Ishikawa (cell line): ENCODE measurements around the gene LAD1.

ENCODE experiments used
- CEBPB ChIP-seq: IDR thresholded peaks from 2 replicates; pipeline ENCODE4 v1.6.1; 2012
- CREB1 ChIP-seq: IDR thresholded peaks from 2 replicates; pipeline ENCODE4 v1.6.1; 2012; ENCODE audit warnings: low read depth
- EGR1 ChIP-seq: IDR thresholded peaks from 2 replicates; pipeline ENCODE4 v1.6.1; 2012
- EP300 ChIP-seq: IDR thresholded peaks from 2 replicates; pipeline ENCODE4 v1.6.1; 2012; ENCODE audit warnings: borderline replicate concordance
- FOXM1 ChIP-seq: IDR thresholded peaks from 2 replicates; pipeline ENCODE4 v1.6.1; 2012; ENCODE audit warnings: low read depth, borderline replicate concordance
- NFIC ChIP-seq: IDR thresholded peaks from 2 replicates; pipeline ENCODE4 v1.6.1; 2012
- RAD21 ChIP-seq: IDR thresholded peaks from 2 replicates; pipeline ENCODE4 v1.6.1; 2012; ENCODE audit warnings: low read depth
- TAF1 ChIP-seq: IDR thresholded peaks from 2 replicates; pipeline ENCODE4 v1.6.1; 2012; ENCODE audit warnings: low read depth, mild to moderate bottlenecking
- TCF12 ChIP-seq: IDR thresholded peaks from 2 replicates; pipeline ENCODE4 v1.6.1; 2012; ENCODE audit warnings: low read depth
- TEAD4 ChIP-seq: IDR thresholded peaks from 2 replicates; pipeline ENCODE4 v1.6.1; 2012
- YY1 ChIP-seq: IDR thresholded peaks from 2 replicates; pipeline ENCODE4 v1.6.1; 2012; ENCODE audit warnings: low read depth
- ZBTB7A ChIP-seq: IDR thresholded peaks from 2 replicates; pipeline ENCODE4 v1.6.1; 2012; ENCODE audit warnings: low read depth
- TF ChIP-seq, protein P1 (sequence below): IDR thresholded peaks from 2 replicates; pipeline ENCODE4 v1.6.1; 2012
- TF ChIP-seq, protein P2 (sequence below): IDR thresholded peaks from 2 replicates; pipeline ENCODE4 v1.6.1; 2012
- TF ChIP-seq, protein P3 (sequence below): IDR thresholded peaks from 2 replicates; pipeline ENCODE4 v1.6.1; 2012; ENCODE audit warnings: low read depth, mild to moderate bottlenecking

The LAD1 gene

DNA sequence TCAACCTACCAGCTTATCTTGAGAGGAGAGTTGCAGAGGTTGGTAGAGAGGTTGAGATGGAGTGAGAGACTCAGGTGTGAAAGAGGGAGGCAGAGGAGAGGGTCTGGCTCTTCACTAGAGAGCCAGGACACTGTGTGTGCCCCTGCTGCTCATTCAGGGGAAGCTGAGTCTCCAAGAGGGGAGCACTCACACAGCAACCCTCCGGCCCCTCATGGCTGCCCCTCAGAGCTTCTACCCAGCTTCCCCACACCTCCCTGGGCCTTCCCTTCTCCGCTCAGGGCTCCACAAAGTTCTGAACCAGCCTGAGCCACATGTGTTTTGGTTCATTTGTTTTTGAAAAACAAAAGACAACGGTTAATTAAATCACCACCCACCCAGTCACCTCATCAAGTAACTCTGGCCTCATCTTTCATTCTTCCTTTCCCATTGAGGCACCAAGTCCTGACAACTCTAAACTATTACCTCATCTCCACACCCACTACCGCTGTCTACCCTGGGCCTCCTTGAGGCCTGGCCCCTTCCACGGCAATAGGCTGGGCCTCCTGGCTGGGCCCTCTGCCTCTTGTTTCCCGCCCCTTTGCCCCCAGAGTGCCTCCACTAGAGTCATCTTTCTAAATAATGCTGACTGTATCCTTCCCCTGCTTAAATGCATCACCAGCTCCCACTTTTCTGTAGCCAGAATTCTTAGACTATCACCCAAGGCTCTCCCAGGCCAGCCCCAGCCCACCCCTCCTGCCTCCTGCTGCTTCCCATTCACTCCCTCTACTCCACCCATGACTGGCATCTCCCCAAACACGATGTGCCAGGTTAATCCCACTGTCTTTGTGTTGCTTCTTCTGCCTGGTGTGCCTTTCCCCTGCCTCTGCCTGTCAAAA, 54.7 kb downstream of the LAD1 start:
- TF ChIP-seq YY1 (no peak), TEAD4 (no peak), CEBPB (no peak), EGR1 (no peak), NFIC (no peak), CREB1 (no peak)
- TF ChIP-seq, protein P1, sequence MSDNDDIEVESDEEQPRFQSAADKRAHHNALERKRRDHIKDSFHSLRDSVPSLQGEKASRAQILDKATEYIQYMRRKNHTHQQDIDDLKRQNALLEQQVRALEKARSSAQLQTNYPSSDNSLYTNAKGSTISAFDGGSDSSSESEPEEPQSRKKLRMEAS: no peak

DNA sequence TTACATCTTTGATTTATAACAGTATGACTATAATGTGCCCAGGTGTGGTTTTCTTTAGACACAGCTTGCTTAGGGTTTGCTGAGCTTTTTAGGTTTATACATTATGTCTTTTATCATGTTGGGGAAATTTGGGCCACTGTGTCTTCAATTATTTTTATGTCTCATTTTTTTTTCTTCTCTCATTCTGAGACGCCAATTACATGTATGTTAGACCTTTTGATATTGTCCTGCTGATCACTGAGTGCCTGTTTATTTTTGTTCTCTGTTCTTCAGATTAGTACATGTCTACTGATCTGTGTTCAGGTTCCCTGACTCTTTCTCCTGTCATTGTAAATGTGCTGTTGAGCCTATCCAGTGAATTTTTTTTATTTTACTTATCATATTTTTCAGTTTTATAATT, 57.7 kb downstream of the LAD1 start:
- TF ChIP-seq, protein P2, sequence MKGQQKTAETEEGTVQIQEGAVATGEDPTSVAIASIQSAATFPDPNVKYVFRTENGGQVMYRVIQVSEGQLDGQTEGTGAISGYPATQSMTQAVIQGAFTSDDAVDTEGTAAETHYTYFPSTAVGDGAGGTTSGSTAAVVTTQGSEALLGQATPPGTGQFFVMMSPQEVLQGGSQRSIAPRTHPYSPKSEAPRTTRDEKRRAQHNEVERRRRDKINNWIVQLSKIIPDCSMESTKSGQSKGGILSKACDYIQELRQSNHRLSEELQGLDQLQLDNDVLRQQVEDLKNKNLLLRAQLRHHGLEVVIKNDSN: no peak
- TF ChIP-seq TAF1: no peak
- no peak for TF ChIP-seq YY1
- TF ChIP-seq TEAD4: no peak
- no peak for TF ChIP-seq CEBPB
- TF ChIP-seq ZBTB7A: no peak
- TF ChIP-seq EGR1: no peak
- TF ChIP-seq RAD21: no peak
- TF ChIP-seq EP300: no peak
- TF ChIP-seq NFIC: no peak
- TF ChIP-seq, protein P1: no peak
- TF ChIP-seq, protein P3, sequence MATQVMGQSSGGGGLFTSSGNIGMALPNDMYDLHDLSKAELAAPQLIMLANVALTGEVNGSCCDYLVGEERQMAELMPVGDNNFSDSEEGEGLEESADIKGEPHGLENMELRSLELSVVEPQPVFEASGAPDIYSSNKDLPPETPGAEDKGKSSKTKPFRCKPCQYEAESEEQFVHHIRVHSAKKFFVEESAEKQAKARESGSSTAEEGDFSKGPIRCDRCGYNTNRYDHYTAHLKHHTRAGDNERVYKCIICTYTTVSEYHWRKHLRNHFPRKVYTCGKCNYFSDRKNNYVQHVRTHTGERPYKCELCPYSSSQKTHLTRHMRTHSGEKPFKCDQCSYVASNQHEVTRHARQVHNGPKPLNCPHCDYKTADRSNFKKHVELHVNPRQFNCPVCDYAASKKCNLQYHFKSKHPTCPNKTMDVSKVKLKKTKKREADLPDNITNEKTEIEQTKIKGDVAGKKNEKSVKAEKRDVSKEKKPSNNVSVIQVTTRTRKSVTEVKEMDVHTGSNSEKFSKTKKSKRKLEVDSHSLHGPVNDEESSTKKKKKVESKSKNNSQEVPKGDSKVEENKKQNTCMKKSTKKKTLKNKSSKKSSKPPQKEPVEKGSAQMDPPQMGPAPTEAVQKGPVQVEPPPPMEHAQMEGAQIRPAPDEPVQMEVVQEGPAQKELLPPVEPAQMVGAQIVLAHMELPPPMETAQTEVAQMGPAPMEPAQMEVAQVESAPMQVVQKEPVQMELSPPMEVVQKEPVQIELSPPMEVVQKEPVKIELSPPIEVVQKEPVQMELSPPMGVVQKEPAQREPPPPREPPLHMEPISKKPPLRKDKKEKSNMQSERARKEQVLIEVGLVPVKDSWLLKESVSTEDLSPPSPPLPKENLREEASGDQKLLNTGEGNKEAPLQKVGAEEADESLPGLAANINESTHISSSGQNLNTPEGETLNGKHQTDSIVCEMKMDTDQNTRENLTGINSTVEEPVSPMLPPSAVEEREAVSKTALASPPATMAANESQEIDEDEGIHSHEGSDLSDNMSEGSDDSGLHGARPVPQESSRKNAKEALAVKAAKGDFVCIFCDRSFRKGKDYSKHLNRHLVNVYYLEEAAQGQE: no peak
- no peak for TF ChIP-seq FOXM1
- TF ChIP-seq TCF12: no peak
- no peak for TF ChIP-seq CREB1

DNA sequence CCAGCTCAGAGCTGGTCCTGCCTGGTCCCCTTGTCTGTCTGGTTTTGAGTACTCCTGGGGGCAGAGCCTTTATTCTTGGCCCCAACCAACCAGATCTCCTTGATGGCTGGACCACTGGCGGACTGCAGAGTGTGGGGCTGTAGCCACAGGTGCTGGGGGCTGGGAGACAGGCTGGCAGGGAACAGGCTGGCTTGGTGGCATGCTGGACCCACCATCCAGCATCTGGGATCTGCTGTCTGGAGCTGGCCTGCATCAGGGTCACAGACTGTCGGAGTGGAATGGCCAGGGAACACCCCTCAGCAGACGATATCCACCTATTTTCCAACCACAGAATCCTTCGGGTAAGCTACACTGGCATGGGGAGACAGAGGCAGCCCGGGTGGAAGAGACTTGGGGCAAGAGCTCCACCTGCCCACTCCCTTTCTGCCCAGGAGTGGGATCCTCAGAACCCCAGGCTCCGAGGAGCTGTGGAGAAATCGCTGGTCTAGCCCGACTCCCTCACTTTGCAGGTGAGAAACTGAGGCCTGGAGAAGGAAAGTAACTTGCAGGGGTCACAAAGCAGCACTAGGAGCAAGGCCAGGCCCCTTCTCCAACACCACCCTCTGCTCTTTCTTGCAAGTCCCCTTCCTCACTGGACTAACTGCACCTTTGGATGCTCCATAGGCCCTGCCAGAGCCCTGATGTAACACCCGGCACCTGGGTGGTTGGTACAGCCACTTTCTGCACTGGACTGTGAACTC, 62.2 kb downstream of the LAD1 start:
- no peak for TF ChIP-seq TAF1

DNA sequence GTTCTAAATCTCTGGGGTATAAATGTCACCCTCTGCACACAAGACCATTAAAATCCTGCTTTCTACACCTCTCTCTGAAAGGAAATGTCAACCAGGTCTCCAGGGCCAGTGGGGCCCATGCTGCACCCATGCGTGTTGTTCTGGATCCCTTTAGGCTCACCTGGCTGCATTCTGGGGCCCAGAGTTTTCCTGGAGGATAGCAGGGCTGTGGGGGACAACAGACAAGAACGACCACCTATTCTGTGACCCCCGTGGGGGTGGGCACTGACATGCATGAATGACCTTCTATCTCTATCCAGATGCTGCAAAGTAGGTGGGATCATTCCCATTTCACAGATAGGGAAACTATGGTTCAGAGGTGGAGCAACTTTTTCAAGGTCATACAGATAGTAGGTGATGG, 63.2 kb downstream of the LAD1 start:
- TF ChIP-seq NFIC (no peak), TCF12 (no peak), CREB1 (no peak), EP300 (no peak), TAF1 (no peak), RAD21 (no peak), EGR1 (no peak), YY1 (no peak), FOXM1 (no peak), CEBPB (no peak), TEAD4 (no peak), ZBTB7A (no peak)
- TF ChIP-seq, protein P3: no peak
- TF ChIP-seq, protein P2: no peak
- TF ChIP-seq, protein P1: no peak

DNA sequence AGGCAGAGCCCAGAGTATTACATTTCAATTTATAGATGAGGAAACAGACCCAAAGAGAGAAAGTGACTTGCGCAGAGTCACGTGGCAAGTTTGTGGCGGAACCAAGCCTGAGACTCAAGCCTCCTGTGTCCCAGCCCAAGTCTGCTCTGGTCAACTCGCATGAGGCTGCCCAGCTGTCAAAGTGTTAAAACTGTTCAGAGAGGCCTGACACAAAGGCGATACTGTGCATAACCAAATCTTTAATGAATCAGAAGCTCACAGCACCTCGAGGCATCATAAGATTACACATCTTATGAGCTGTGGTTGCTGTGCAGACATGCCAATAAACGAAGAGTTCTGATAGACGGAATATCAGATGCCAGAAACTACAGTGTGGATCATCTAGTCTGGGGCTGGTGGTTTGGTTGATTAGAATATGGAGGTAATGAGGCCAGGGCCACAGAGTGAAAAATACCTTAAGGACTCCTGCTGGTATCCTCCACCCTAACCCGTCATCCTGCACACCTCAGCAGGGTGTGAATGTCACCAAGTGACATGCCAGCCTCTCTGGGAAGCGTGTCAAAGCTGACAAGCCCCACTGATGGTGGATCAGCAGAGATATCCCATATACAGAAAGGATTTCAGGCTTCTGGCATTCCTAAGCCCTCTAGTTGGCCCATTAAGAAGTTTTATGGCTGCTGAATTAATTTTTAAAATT, 63.8 kb downstream of the LAD1 start:
- TF ChIP-seq TEAD4: no peak
- no peak for TF ChIP-seq CEBPB
